Measurements from ENCODE around the gene PCGF3.

DNA sequence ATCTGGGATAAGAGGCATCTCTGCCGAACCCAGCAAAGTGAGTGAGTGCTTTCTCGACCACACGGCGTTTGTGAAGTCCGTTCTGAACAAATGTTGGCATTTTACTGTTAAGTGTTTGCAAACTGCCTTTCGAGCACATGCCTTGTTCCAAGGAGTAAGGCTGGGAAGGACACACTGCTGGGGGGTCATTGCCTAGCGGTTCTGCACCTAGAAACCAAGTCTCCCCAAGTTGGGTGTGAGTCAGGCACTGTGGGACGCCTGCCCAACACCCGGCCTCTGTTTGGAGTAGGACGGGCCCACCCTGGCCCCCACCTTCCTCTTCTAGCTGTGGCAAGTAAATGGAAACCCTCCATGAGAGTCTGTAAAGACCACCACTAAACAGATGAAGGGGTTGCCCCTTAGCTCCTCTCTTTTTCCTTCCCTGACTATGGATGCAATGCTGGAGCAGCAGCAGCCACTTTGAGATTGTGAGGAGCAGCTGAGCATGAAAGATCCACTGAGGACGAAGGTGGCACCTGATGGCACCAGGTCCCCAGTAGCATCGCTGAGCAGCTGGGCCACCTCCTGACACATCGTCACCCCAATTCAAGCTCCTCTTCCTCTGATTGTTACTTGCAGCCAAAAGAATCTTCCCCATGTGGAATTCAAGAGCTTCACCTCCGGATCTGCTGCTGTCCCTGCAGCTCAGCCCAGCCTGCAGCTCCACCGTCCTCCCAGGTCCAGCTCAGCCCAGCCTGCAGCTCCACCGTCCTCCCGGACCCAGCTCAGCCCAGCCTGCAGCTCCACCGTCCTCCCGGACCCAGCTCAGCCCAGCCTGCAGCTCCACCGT lies 114.0 kb downstream of the PCGF3 start:
- TF ChIP-seq, protein P1, sequence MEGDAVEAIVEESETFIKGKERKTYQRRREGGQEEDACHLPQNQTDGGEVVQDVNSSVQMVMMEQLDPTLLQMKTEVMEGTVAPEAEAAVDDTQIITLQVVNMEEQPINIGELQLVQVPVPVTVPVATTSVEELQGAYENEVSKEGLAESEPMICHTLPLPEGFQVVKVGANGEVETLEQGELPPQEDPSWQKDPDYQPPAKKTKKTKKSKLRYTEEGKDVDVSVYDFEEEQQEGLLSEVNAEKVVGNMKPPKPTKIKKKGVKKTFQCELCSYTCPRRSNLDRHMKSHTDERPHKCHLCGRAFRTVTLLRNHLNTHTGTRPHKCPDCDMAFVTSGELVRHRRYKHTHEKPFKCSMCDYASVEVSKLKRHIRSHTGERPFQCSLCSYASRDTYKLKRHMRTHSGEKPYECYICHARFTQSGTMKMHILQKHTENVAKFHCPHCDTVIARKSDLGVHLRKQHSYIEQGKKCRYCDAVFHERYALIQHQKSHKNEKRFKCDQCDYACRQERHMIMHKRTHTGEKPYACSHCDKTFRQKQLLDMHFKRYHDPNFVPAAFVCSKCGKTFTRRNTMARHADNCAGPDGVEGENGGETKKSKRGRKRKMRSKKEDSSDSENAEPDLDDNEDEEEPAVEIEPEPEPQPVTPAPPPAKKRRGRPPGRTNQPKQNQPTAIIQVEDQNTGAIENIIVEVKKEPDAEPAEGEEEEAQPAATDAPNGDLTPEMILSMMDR (IDR thresholded peaks at IDR 0.05) = no peak
- no peak for TF ChIP-seq POLR2A (IDR thresholded peaks at IDR 0.05)

All from prostate gland (tissue), 2 donors.